Mucosa of descending colon (tissue), 3 donors: Measurements from ENCODE around the gene USP43. TPM values are rescaled to one million over a fixed set of nuclear protein-coding genes. Genes with fewer than 3 reads are reported as not detected.
A peak's percentile ranks its signal among the peaks of the same experiment; 100 is the strongest.

ENCODE experiments used
- ATAC-seq: fragments of 200-7000 bp; cut with Tn5 transposase; one replicate; pipeline ENCODE4 v1.9.1; 2020; ENCODE audit warnings: mild to moderate bottlenecking, moderate library complexity
- DNase-seq, 3 donors: peaks; one replicate each; pipeline ENCODE4 v3.0.0-alpha.2; 2020
- H3K36me3 ChIP-seq: fragments of 200-600 bp; one replicate; pipeline ENCODE4 v1.8.0; 2021; ENCODE audit warnings: low read depth, mild to moderate bottlenecking
- H3K4me1 ChIP-seq: fragments of 200-600 bp; one replicate; pipeline ENCODE4 v1.8.0; 2021; ENCODE audit warnings: low read depth, mild to moderate bottlenecking
- H3K4me3 ChIP-seq: fragments of 200-600 bp; one replicate; pipeline ENCODE4 v1.8.0; 2021; ENCODE audit warnings: mild to moderate bottlenecking
- H3K9me3 ChIP-seq: fragments of 200-600 bp; one replicate; pipeline ENCODE4 v1.8.0; 2021; ENCODE audit warnings: mild to moderate bottlenecking
- intact Hi-C, 2 donors: fragments of 100-400 bp; cut with DNase I in 1 of 2; cut with micrococcal nuclease in 1 of 2; formaldehyde crosslinking; loops; one replicate each; pipeline versions ENCODE4 v1.11.0 to v1.11.1; 2022; cut with DNase I, micrococcal nuclease
- total RNA-seq, 3 donors: library from RNA; stranded (reverse); fragmentation: NEBNext Ultra II Directional in 2 of 3; extraction: Animal tissue kit (Norgen Biotek cat#: 25700) in 2 of 3; gene quantifications; one replicate each; pipeline versions ENCODE4 v1.2.1 to v1.2.4, GENCODE V29; 2021 to 2023
- TF ChIP-seq, protein P1 (sequence below): fragments of 200-600 bp; IDR thresholded peaks from one replicate; pipeline ENCODE4 v1.8.0; 2022; ENCODE audit warnings: antibody characterized with exemption, mild to moderate bottlenecking
- donor health status: DM: no; HTN: no; CAD: no; lungs with moderate emphysema.
- donor health status: DM: no; HTN: no; CAD: no.
- donor health status: DM: no; HTN: yes; CAD: no.

USP43 gene
- total RNA-seq, 3 donors from 2014 or later = 7.2 to 18.4 (median 13.6) TPM

DNA sequence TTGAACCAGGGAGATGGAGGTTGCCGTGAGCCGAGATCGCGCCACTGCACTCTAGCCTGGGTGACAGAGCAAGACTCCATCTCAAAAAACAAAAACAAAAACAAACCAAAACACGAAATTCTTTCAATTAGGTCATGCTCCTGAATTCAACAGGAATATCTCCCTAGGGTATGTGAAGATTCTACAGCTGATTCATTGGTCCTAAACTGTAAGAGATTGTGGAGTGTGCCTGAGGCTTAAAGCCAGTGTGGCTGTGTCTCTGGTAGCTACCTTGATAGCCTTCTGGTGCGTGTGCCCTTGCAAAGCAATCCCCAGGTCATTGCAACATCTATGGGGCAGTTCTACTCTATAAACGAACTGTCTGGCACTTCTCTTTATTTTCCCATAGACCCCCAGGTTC lies 48.4 kb downstream of the USP43 start:
- Histone ChIP-seq H3K36me3 (no peaks in the 10 kb centered on the region), H3K9me3 (no peaks in the 10 kb centered on the region), H3K4me3 (no peak overlapping the region), H3K4me1 (no peaks in the 10 kb centered on the region)
- intact Hi-C loops = no loop called here
- TF ChIP-seq, protein P1, sequence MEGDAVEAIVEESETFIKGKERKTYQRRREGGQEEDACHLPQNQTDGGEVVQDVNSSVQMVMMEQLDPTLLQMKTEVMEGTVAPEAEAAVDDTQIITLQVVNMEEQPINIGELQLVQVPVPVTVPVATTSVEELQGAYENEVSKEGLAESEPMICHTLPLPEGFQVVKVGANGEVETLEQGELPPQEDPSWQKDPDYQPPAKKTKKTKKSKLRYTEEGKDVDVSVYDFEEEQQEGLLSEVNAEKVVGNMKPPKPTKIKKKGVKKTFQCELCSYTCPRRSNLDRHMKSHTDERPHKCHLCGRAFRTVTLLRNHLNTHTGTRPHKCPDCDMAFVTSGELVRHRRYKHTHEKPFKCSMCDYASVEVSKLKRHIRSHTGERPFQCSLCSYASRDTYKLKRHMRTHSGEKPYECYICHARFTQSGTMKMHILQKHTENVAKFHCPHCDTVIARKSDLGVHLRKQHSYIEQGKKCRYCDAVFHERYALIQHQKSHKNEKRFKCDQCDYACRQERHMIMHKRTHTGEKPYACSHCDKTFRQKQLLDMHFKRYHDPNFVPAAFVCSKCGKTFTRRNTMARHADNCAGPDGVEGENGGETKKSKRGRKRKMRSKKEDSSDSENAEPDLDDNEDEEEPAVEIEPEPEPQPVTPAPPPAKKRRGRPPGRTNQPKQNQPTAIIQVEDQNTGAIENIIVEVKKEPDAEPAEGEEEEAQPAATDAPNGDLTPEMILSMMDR = no peak
- ATAC-seq = no peak
- no peak for DNase-seq

DNA sequence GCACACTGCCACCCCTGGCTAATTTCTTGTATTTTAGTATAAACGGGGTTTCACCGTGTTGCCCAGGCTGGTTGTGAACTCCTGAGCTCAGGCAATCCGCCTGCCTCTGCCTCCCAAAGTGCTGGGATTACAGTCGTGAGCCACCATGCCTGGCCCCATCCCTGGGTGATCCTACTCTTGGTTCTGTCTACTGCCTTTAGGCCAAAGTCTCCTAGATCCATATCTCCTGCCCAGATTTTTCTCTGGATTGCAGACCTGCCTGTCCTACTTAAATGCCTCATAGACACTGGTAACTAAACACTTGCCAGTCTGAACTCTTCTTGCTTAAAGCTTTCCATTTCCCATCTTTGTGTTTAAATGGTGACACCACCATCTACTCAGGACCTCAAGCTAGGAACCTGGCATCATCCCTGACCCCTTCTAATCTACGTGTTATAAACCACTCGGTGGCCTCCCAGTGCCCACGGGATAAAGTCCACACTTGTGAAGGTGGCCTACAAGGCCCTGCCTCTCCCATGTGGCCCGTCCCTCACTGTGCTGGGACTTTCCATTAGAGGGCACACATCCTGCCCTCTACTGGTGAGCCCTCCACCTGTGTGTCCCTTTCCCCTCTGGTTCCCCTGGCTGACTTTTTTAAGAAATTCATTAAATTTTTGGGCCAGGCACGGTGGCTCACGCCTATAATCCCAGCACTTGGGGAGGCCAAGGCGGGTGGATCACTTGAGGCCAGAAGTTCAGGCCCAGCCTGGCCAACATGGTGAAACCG lies 51.1 kb downstream of the USP43 start:
- TF ChIP-seq, protein P1 = no peak
- intact Hi-C loops = no loop called here
- Histone ChIP-seq H3K4me3 (no peak overlapping the region), H3K9me3 (no peaks in the 10 kb centered on the region), H3K36me3 (no peaks in the 10 kb centered on the region), H3K4me1 (no peaks in the 10 kb centered on the region)
- ATAC-seq (peak; percentile 45), DNase-seq (peak in 1 of 3 donors; percentile 9)

DNA sequence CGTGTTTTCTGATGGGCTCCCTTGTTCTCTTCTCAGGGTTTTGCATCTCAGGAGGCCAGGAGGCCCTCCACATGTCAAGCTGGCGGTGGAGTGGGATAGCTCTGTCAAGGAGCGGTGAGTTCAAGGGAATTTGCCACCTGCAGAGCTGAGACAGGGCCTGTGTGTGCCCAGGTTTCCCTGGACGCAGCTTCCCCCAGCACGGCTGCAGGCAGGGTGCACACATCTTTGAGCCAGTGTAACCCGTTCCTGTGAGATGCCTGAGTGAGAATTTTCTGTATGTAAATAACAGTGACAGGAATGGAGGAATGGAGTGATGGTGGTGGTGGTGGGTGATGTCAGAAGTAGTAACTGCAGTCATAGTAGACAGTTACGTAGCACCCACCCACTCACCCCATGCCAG lies 54.8 kb downstream of the USP43 start:
- H3K4me1 ChIP-seq = no peaks in the 10 kb centered on the region
- no peak for DNase-seq
- intact Hi-C loops = no loop called here
- TF ChIP-seq, protein P1 = no peak
- no peak for ATAC-seq
- H3K4me3 ChIP-seq = no peak overlapping the region
- H3K36me3 ChIP-seq = no peaks in the 10 kb centered on the region
- H3K9me3 ChIP-seq = no peaks in the 10 kb centered on the region

DNA sequence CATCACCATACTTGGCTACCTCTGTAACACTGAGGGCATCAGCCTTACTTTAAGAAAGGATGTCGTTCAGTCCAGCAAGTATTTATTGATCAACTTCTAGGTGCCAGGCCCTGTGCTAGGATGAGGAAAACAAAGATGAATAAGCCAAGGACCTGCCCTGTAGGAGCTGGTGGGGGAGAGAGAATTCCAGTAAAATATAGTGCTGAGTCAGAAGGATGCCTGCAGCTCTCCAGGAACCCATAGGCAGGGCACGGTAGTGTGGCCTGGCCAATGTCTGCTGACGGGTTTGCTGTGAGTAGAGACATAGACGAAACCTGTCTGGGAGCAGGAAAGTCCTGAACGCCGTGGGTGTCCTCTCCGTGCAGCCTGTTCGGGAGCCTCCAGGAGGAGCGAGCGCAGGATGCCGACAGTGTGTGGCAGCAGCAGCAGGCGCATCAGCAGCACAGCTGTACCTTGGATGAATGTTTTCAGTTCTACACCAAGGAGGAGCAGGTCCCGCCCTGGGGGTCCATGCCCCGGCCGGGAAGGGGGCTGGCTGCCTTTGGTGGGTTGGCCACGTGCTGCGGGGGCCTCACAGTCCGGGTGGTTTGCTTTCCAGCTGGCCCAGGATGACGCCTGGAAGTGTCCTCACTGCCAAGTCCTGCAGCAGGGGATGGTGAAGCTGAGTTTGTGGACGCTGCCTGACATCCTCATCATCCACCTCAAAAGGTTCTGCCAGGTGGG lies 55.6 kb downstream of the USP43 start:
- no peaks in the 10 kb centered on the region for H3K36me3 ChIP-seq
- DNase-seq (no peak), ATAC-seq (no peak)
- intact Hi-C loops = no loop called here
- TF ChIP-seq, protein P1 = no peak
- H3K4me1 ChIP-seq = no peaks in the 10 kb centered on the region
- H3K9me3 ChIP-seq = no peaks in the 10 kb centered on the region
- no peak overlapping the region for H3K4me3 ChIP-seq

DNA sequence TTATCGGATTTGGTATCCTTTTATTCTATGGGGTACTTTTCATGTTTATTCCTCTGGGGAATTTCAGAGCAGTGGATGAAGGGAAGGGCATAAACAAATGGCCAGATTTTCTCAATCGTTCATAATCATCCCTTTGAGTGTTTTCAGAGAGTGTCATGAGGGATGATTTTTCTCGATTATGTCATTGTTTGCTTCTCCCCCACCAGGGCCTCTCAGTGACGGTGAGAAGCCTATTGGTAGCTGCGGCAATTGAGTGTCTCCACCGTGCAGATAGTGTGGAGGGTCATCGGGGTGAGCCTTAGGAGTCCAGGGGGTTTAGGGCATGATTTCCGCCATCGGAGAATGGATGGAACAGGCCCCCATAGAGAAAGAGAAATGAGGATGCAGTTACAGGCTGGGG lies 57.2 kb downstream of the USP43 start:
- no peaks in the 10 kb centered on the region for H3K4me1 ChIP-seq
- intact Hi-C loops = no loop called here
- TF ChIP-seq, protein P1 = no peak
- H3K36me3 ChIP-seq = no peaks in the 10 kb centered on the region
- DNase-seq (no peak), ATAC-seq (no peak)
- no peaks in the 10 kb centered on the region for H3K9me3 ChIP-seq
- H3K4me3 ChIP-seq = no peak overlapping the region
